Activated T-helper 1 cell treated with anti-CD3 and anti-CD28 coated beads, Interleukin-12 subunit alpha, Interleukin-12 subunit beta, Interleukin-2, Interleukin-4 antibody, amounts not matched to agents 30 ng/mL and 10 ng/mL and 1 ng/mL, durations not matched to agents 14 hours and 24 hours and 36 hours (primary cell): Measurements from ENCODE around the gene PPM1G. TPM values are rescaled to one million over a fixed set of nuclear protein-coding genes. Genes with fewer than 3 reads are reported as not detected.
"Not testable (repeated sequence)": the region's sequence is repeated elsewhere in the genome, so short reads cannot be mapped to it uniquely, and the experiment has no call there.

Source experiments
- DNase-seq: peaks from one replicate; pipeline ENCODE4 v3.0.0; 2021; ENCODE audit warnings: low spot score
- H3K27ac Mint-ChIP-seq: one replicate; pipeline ENCODE4 v1.8.0; 2021; ENCODE audit warnings: mild to moderate bottlenecking, mixed read lengths
- H3K27me3 Mint-ChIP-seq: one replicate; pipeline ENCODE4 v1.8.0; 2022; ENCODE audit warnings: mild to moderate bottlenecking, moderate library complexity, mixed read lengths; ENCODE audit not compliant: insufficient read depth
- H3K36me3 Mint-ChIP-seq: one replicate; pipeline ENCODE4 v1.8.0; 2021; ENCODE audit warnings: low read depth, mixed read lengths
- H3K4me1 Mint-ChIP-seq: one replicate; pipeline ENCODE4 v1.8.0; 2021; ENCODE audit warnings: low read depth, mixed read lengths
- H3K4me3 Mint-ChIP-seq: one replicate; pipeline ENCODE4 v1.8.0; 2021; ENCODE audit warnings: mild to moderate bottlenecking, moderate library complexity, mixed read lengths
- H3K9me3 Mint-ChIP-seq: one replicate; pipeline ENCODE4 v1.8.0; 2021; ENCODE audit warnings: mixed read lengths
- intact Hi-C: fragments of 100-400 bp; cut with micrococcal nuclease; formaldehyde crosslinking; loops from one replicate; pipeline ENCODE4 v1.15.1; 2024
- total RNA-seq: library from RNA; stranded (reverse); gene quantifications from 2 replicates; pipeline ENCODE4 v1.2.3, GENCODE V29; 2022

PPM1G gene
- total RNA-seq, 1 donor from 2014 or later, result 160 TPM

DNA sequence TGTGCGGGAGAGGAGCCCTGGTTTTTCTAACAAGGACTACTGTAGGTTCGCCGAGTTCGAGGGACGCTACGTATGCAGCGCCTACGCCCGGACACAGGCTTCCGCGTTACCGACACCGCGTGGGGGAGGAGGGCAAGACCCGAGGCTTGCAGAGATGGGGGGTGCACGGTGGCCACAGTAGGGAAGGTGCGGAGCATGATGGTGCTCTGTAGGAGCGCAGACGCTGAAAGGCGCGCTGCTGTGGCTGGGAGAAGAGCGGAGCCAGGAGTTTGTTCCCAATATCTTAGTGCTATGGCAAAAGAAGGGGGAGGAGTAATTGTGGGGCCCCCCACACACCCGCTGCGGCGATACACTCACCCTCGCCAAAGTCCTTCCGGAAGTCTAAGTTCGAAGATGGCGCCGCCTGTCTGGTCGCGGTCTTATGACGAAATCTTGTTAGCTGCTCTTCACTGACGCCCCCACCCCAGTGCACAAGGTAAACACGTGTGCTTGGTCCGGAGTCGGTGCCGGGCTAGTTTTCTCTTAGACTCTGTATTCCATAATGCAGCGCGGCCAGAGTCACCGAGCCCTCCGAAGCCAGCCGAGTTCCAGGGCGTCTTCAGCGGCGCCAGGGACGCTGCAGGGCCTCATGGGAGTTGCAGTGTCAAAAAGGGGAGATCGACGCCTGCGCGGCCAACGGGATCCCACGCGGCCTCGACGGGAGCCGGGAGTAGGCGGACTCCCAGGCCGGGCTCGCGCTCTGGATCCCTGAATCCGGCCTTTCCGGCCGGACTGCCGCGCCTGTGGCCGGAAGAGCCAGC lies 52.8 kb downstream of the PPM1G start, which contains the start of gene GTF3C2:
Gene GTF3C2, minus strand, starts transcription at position 383 of the 800 bp plus-strand sequence. CDS start 13,210 bp downstream, outside the sequence.
- Mint-ChIP-seq H3K36me3 (peaks cover 11% of the 10 kb centered on the region), H3K9me3 (no peaks in the 10 kb centered on the region), H3K27me3 (no peaks in the 10 kb centered on the region), H3K4me3 (peak within 1 kb of the TSS; percentile 98), H3K27ac (peak within 1 kb of the TSS; percentile 99), H3K4me1 (peaks cover 47% of the 10 kb centered on the region)
- intact Hi-C loops, result loop anchor here (1.0 to 10.0 kb wide), 14 partner anchors 14 to 1538 kb away; partner anchors contain the start of genes AGBL5, ASXL2, ATRAID and EIF2B4
- peak; percentile 89 for DNase-seq

DNA sequence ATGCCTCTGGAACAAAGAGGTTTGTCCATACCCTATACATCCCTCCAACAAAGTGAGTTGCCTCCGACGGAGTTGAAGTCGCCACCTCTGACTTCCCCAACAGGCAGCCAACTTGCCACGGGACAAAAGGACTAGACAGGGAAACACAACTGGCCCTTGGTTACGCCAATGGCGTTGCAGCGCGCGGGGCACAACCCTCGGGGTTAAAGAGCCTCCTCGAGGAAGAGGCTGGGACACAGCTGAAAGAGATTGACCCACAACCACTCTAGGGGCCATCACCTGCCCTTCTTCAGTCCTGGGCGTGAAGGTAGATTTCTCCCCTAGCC lies 53.4 kb downstream of the PPM1G start:
- peaks cover 49% of the 10 kb centered on the region for H3K4me1 Mint-ChIP-seq
- H3K27me3 Mint-ChIP-seq, result no peaks in the 10 kb centered on the region
- intact Hi-C loops, result loop anchor here (1.0 to 10.0 kb wide), 14 partner anchors 14 to 1539 kb away; partner anchors contain the start of genes AGBL5, ASXL2, ATRAID and EIF2B4
- H3K4me3 Mint-ChIP-seq, result peak overlapping the region; percentile 98
- peak overlapping the region; percentile 99 for H3K27ac Mint-ChIP-seq
- no peaks in the 10 kb centered on the region for H3K9me3 Mint-ChIP-seq
- peaks cover 11% of the 10 kb centered on the region for H3K36me3 Mint-ChIP-seq
- DNase-seq, result peak; percentile 53

DNA sequence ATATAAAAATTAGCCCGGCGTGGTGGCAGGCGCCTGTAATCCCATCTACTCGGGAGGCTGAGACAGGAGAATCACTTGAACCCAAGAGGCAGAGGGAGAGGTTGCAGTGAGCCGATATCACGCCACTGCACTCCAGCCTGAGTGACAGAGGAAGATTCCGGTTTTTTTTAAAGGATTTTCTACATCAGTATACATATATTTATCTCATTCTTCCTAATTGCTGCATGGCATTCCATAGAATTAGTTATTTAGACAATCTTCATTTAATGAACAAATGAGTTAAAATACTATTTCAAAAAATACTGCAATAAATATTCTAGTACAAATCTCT lies 54.8 kb downstream of the PPM1G start:
- H3K27me3 Mint-ChIP-seq, result no peaks in the 10 kb centered on the region
- peaks cover 54% of the 10 kb centered on the region for H3K4me1 Mint-ChIP-seq
- peak overlapping the region; percentile 62 for H3K4me3 Mint-ChIP-seq
- H3K9me3 Mint-ChIP-seq, result no peaks in the 10 kb centered on the region
- no peak for DNase-seq
- H3K27ac Mint-ChIP-seq, result no peak overlapping the region
- peaks cover 13% of the 10 kb centered on the region for H3K36me3 Mint-ChIP-seq
- intact Hi-C loops, result loop anchor here (10.0 kb wide), 1 partner anchor 1540 kb away; the partner anchor contains the start of gene WDR43

DNA sequence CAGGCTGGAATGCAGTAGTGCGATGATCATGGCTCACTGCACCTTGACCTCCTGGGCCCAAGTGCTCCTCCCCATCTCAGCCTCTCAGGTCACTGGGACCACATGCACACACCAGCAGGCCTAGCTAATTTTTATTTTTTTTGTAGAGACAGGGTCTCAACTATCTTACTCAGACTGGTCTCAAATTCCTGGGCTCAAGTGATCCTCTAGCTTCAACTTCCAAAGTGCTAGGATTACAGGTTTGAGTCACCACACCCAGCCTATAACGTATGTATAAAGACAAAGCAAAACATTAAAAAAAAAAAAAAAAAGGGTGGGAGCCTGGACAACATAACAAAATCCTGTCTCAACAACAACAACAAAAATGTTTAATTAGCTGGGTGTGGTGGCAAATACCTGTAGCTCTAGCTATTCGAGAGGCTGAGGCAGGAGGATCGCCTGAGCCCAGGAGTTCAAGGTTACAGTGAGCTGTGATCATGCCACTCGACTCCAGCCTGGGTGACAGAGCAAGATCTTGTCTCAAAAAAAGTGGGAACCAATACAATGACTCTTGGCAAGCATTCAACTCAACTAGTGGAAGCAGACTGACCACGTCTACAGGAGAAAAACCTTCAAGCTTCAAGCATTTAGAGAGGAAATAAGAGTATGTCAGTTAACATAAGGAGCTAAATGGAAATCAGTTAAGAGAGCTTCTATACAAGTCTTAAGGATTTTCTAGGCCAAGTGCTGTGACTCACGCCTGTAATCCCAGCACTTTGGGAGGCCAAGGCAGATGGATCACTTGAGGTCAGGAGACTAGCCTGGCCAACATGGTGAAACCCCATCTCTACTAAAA lies 55.4 kb downstream of the PPM1G start:
- peaks cover 13% of the 10 kb centered on the region for H3K36me3 Mint-ChIP-seq
- no peaks in the 10 kb centered on the region for H3K9me3 Mint-ChIP-seq
- intact Hi-C loops, result loop anchor here (10.0 kb wide), 1 partner anchor 1541 kb away; the partner anchor contains the start of gene WDR43
- peak overlapping the region; percentile 62 for H3K4me3 Mint-ChIP-seq
- no peak for DNase-seq
- H3K27me3 Mint-ChIP-seq, result no peaks in the 10 kb centered on the region
- no peak overlapping the region for H3K27ac Mint-ChIP-seq
- peaks cover 54% of the 10 kb centered on the region for H3K4me1 Mint-ChIP-seq

DNA sequence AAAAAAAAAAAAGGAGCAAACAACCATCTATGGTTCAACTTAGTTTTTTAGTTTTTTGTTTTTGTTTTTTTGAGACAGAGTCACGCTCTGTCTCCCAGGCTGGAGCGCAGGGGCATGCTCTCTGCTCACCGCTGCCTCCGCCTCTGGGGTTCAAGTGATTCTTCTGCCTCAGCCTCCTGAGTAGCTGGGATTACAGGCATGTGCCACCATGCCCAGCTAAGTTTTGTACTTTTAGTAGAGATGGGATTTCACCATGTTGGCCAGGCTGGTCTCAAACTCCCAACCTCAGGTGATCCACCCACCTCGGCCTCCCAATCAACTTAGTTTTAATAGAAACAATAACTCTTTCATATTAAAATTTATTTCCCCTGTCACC lies 56.0 kb downstream of the PPM1G start:
- not testable (repeated sequence) for H3K27me3 Mint-ChIP-seq, H3K27ac Mint-ChIP-seq, DNase-seq, H3K9me3 Mint-ChIP-seq, H3K4me3 Mint-ChIP-seq
- intact Hi-C loops, result loop anchor here (10.0 kb wide), 1 partner anchor 1541 kb away; the partner anchor contains the start of gene WDR43
- H3K4me1 Mint-ChIP-seq, result peaks cover 49% of the 10 kb centered on the region
- peaks cover 11% of the 10 kb centered on the region for H3K36me3 Mint-ChIP-seq

DNA sequence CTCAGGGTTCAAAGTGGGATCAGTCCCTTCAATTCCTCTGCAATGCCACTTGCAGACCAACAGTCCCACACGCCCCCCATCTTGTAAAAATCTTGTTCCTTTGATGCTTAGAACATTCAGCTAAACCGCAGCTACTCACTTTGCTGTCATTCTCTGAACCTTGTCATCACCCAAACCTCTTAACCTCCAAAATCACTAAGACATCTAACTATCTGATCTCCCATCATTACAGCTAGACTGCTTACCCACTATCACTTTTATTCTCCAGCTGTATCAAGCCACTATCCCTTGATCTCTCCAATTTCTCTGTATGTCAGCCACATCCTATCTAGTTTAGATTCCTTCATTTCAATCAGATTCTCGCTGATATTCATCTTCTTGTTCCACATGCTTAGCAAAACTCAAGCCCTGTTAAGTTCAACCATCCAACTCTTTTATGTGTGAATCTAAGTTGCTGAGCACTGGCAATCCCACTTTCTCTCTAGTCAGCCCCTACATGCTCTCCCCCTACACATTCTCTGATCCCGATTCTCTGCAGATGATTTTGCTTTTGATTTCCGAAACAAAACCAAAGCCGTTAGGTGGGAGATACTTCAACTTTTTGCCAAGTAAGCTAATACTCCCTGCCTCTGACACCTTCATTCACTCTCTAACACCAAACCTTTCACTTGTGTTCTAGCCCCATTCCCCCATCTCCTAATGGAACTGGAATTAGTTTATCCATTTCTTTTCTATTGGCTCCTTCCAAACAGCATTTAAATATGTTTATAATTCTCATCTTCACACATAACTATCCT lies 57.4 kb downstream of the PPM1G start:
- peak overlapping the region; percentile 36 for H3K27ac Mint-ChIP-seq
- no peak overlapping the region for H3K4me3 Mint-ChIP-seq
- H3K36me3 Mint-ChIP-seq, result peaks cover 15% of the 10 kb centered on the region
- H3K27me3 Mint-ChIP-seq, result no peaks in the 10 kb centered on the region
- DNase-seq, result no peak
- H3K4me1 Mint-ChIP-seq, result peaks cover 48% of the 10 kb centered on the region
- no peaks in the 10 kb centered on the region for H3K9me3 Mint-ChIP-seq
- intact Hi-C loops, result loop anchor here (1.0 to 10.0 kb wide), 2 partner anchors 29 to 1543 kb away; partner anchors contain the start of genes MPV17 and WDR43

DNA sequence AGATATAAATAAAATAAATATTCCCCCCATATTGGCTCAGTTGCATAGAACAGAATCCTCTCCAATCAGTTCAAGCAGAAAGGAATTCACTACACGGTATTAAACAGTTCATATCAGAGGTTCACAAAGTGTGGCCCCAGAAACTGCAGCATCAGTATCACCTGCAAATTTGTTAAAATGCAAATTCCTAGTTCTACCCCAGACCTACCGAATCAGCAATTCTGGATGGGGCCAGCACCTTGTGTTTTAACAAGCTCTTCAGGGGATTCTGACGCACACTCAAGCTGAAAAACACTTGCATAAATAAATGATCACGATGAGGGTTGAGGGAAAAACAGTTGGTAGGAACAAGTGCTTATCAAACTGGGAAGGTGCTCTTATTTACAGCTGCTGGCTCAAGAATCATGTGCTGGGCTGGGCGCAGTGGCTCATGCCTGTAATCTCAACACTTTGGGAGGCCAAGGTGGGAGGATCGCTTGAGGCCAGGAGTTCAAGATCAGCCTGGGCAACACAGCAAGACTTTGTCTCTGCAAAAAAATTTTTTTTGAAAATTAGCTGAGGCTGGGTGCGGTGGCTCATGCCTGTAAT lies 59.2 kb downstream of the PPM1G start:
- H3K27me3 Mint-ChIP-seq, result no peaks in the 10 kb centered on the region
- no peak for DNase-seq
- no peak overlapping the region for H3K27ac Mint-ChIP-seq
- H3K36me3 Mint-ChIP-seq, result peaks cover 12% of the 10 kb centered on the region
- H3K4me1 Mint-ChIP-seq, result peaks cover 44% of the 10 kb centered on the region
- H3K4me3 Mint-ChIP-seq, result no peak overlapping the region
- no peaks in the 10 kb centered on the region for H3K9me3 Mint-ChIP-seq
- intact Hi-C loops, result loop anchor here (10.0 kb wide), 1 partner anchor 1545 kb away; the partner anchor contains the start of gene WDR43

DNA sequence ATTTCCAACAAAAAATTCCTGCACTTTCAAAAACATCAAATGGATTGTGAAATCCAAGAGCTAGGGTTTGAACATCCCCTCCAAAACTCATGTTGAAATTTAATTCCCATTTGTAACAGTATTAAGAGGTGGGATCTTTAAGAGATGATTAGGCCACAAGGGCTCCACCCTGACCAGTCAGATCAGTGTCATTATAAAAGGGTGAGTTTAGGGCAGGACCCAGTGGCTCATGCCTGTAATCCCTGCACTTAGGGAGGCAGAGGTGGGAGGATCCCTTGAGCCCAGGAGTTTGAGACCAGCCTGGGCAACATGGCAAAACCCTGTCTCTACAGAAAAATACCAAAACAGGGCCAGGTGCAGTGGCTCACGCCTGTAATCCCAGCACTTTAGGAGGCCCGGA lies 61.8 kb downstream of the PPM1G start:
- intact Hi-C loops, result no loop called here
- Mint-ChIP-seq H3K27me3 (no peaks in the 10 kb centered on the region), H3K36me3 (peaks cover 14% of the 10 kb centered on the region), H3K4me3 (no peak overlapping the region), H3K4me1 (peaks cover 27% of the 10 kb centered on the region), H3K9me3 (no peaks in the 10 kb centered on the region), H3K27ac (no peak overlapping the region)
- no peak for DNase-seq

DNA sequence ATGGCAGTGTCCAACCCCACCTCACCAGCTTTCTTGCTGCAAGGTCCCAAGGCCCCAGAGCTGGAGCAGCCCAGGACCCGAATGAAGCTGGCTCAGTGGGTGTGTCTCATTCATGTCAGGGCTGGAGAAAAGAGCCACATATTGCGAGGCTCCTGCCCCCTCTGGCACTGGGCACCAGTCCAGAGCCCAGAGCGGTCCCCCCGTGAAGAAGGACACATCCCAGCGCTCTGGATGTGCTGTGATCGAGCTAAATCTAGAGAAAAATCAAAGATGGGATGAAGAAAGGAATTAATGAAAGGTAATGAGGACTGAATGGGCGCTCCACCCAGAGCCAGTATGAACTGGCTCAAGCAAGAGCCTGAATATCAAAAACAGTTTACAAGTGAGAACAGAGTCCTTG lies 73.2 kb downstream of the PPM1G start:
- H3K27me3 Mint-ChIP-seq, result no peaks in the 10 kb centered on the region
- no peak overlapping the region for H3K27ac Mint-ChIP-seq
- peaks cover 38% of the 10 kb centered on the region for H3K36me3 Mint-ChIP-seq
- intact Hi-C loops, result no loop called here
- DNase-seq, result no peak
- H3K4me1 Mint-ChIP-seq, result no peaks in the 10 kb centered on the region
- H3K4me3 Mint-ChIP-seq, result no peak overlapping the region
- no peaks in the 10 kb centered on the region for H3K9me3 Mint-ChIP-seq

DNA sequence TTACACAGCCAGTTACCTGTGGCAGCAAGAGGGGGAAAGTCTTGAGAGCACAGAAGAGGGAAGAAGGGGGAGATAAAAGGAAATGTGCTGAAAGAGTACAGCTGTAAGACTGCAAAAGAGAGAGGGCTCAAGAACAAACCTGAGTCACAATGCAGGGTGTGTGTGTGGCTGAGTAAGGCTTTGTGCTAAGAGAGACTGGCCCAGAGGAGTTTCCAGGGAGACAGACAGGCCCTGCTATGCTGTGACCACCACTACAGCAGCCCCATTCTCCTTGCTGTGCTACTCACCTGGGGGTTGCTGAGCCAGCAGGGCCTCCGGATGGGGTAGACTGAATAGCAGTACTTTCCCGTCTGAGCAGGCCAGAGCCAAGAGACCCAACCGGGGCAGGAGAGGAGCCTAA lies 74.1 kb downstream of the PPM1G start:
- no peak for DNase-seq
- Mint-ChIP-seq H3K9me3 (no peaks in the 10 kb centered on the region), H3K4me3 (no peak overlapping the region), H3K27ac (no peak overlapping the region), H3K4me1 (no peaks in the 10 kb centered on the region), H3K36me3 (peaks cover 35% of the 10 kb centered on the region), H3K27me3 (no peaks in the 10 kb centered on the region)
- intact Hi-C loops, result no loop called here
